ENCODE data around the gene SULT1A2. TPM values are rescaled to one million over a fixed set of nuclear protein-coding genes. Genes with fewer than 3 reads are reported as not detected.
A peak's percentile ranks its signal among the peaks of the same experiment; 100 is the strongest.

The SULT1A2 gene
- polyA plus RNA-seq, 2 donors, result 0.05 to 0.43 TPM

- H3K27me3 ChIP-seq (ENCODE audit: control insufficient read depth in 1 of 2, insufficient read depth in 2 of 2, low read length in 2 of 2), result no peaks in the 10 kb centered on the region
- H3K27ac ChIP-seq (ENCODE audit: low read depth in 2 of 2, low read length in 1 of 2), result no peak overlapping the region
- WGBS, 2 donors, result 89 to 91% methylated on average over 6 of the region's 6 CpGs
- H3K9me3 ChIP-seq (ENCODE audit: control insufficient read depth in 2 of 2, insufficient read depth in 1 of 2, low read depth in 1 of 2, low read length in 1 of 2), result peaks cover 0 to 2% of the 10 kb centered on the region in 2 donors
- no peak overlapping the region for H3K4me3 ChIP-seq (ENCODE audit: low read depth in 1 of 2, low read length in 2 of 2)
- H3K36me3 ChIP-seq (ENCODE audit: control insufficient read depth in 2 of 2, insufficient read depth in 2 of 2, low read length in 1 of 2), result peaks cover 0 to 3% of the 10 kb centered on the region in 2 donors
- no peaks in the 10 kb centered on the region for H3K4me1 ChIP-seq (ENCODE audit: control insufficient read depth in 2 of 2, insufficient read depth in 2 of 2, low read length in 1 of 2)
Measured at GRCh38 chr16:28563218-28563617, 33.6 kb downstream of the SULT1A2 start.

GRCh38 chr16:28562199-28562598, 34.7 kb downstream of the SULT1A2 start:
- Histone ChIP-seq H3K4me1 (ENCODE audit: control insufficient read depth in 2 of 2, insufficient read depth in 2 of 2, low read length in 1 of 2) (no peaks in the 10 kb centered on the region), H3K4me3 (ENCODE audit: low read depth in 1 of 2, low read length in 2 of 2) (no peak overlapping the region)
- WGBS, 2 donors, result 89 to 92% methylated on average over 4 of the region's 4 CpGs

GRCh38 chr16:28561557-28562187, 35.2 kb downstream of the SULT1A2 start:
- 72 to 76% methylated on average over 7 of the region's 7 CpGs for WGBS, 2 donors
- no peaks in the 10 kb centered on the region for H3K4me1 ChIP-seq (ENCODE audit: control insufficient read depth in 2 of 2, insufficient read depth in 2 of 2, low read length in 1 of 2)
- H3K36me3 ChIP-seq (ENCODE audit: control insufficient read depth in 2 of 2, insufficient read depth in 2 of 2, low read length in 1 of 2), result peaks cover 0 to 3% of the 10 kb centered on the region in 2 donors
- no peaks in the 10 kb centered on the region for H3K27me3 ChIP-seq (ENCODE audit: control insufficient read depth in 1 of 2, insufficient read depth in 2 of 2, low read length in 2 of 2)
- no peak overlapping the region for H3K4me3 ChIP-seq (ENCODE audit: low read depth in 1 of 2, low read length in 2 of 2)
- peaks cover 0 to 2% of the 10 kb centered on the region in 2 donors for H3K9me3 ChIP-seq (ENCODE audit: control insufficient read depth in 2 of 2, insufficient read depth in 1 of 2, low read depth in 1 of 2, low read length in 1 of 2)
- H3K27ac ChIP-seq (ENCODE audit: low read depth in 2 of 2, low read length in 1 of 2), result no peak overlapping the region

More at GRCh38 chr16:28562199-28562598, 34.7 kb downstream of the SULT1A2 start:
- Histone ChIP-seq H3K9me3 (ENCODE audit: control insufficient read depth in 2 of 2, insufficient read depth in 1 of 2, low read depth in 1 of 2, low read length in 1 of 2) (peaks cover 0 to 2% of the 10 kb centered on the region in 2 donors), H3K27ac (ENCODE audit: low read depth in 2 of 2, low read length in 1 of 2) (no peak overlapping the region), H3K36me3 (ENCODE audit: control insufficient read depth in 2 of 2, insufficient read depth in 2 of 2, low read length in 1 of 2) (peaks cover 0 to 3% of the 10 kb centered on the region in 2 donors), H3K27me3 (ENCODE audit: control insufficient read depth in 1 of 2, insufficient read depth in 2 of 2, low read length in 2 of 2) (no peaks in the 10 kb centered on the region)

- Histone ChIP-seq H3K4me1 (ENCODE audit: control insufficient read depth in 2 of 2, insufficient read depth in 2 of 2, low read length in 1 of 2) (no peaks in the 10 kb centered on the region), H3K27me3 (ENCODE audit: control insufficient read depth in 1 of 2, insufficient read depth in 2 of 2, low read length in 2 of 2) (no peaks in the 10 kb centered on the region), H3K4me3 (ENCODE audit: low read depth in 1 of 2, low read length in 2 of 2) (no peak overlapping the region), H3K27ac (ENCODE audit: low read depth in 2 of 2, low read length in 1 of 2) (no peak overlapping the region), H3K36me3 (ENCODE audit: control insufficient read depth in 2 of 2, insufficient read depth in 2 of 2, low read length in 1 of 2) (peaks cover 0 to 3% of the 10 kb centered on the region in 2 donors), H3K9me3 (ENCODE audit: control insufficient read depth in 2 of 2, insufficient read depth in 1 of 2, low read depth in 1 of 2, low read length in 1 of 2) (no peaks in the 10 kb centered on the region)
- 78 to 93% methylated on average over 3 of the region's 3 CpGs for WGBS, 2 donors
Measured at GRCh38 chr16:28558456-28558855, 38.4 kb downstream of the SULT1A2 start.

- H3K9me3 ChIP-seq (ENCODE audit: control insufficient read depth in 2 of 2, insufficient read depth in 1 of 2, low read depth in 1 of 2, low read length in 1 of 2), result no peaks in the 10 kb centered on the region
- 79 to 84% methylated on average over 2 of the region's 2 CpGs for WGBS, 2 donors
- H3K27ac ChIP-seq (ENCODE audit: low read depth in 2 of 2, low read length in 1 of 2), result no peak overlapping the region
- no peaks in the 10 kb centered on the region for H3K4me1 ChIP-seq (ENCODE audit: control insufficient read depth in 2 of 2, insufficient read depth in 2 of 2, low read length in 1 of 2)
- H3K36me3 ChIP-seq (ENCODE audit: control insufficient read depth in 2 of 2, insufficient read depth in 2 of 2, low read length in 1 of 2), result peaks cover 0 to 3% of the 10 kb centered on the region in 2 donors
- H3K27me3 ChIP-seq (ENCODE audit: control insufficient read depth in 1 of 2, insufficient read depth in 2 of 2, low read length in 2 of 2), result no peaks in the 10 kb centered on the region
- H3K4me3 ChIP-seq (ENCODE audit: low read depth in 1 of 2, low read length in 2 of 2), result no peak overlapping the region
Measured at GRCh38 chr16:28556914-28557320, 39.9 kb downstream of the SULT1A2 start.

- no peaks in the 10 kb centered on the region for H3K4me1 ChIP-seq (ENCODE audit: control insufficient read depth in 2 of 2, insufficient read depth in 2 of 2, low read length in 1 of 2)
- no peak overlapping the region for H3K4me3 ChIP-seq (ENCODE audit: low read depth in 1 of 2, low read length in 2 of 2)
- peaks cover 0 to 3% of the 10 kb centered on the region in 2 donors for H3K36me3 ChIP-seq (ENCODE audit: control insufficient read depth in 2 of 2, insufficient read depth in 2 of 2, low read length in 1 of 2)
- H3K27ac ChIP-seq (ENCODE audit: low read depth in 2 of 2, low read length in 1 of 2), result no peak overlapping the region
- no peaks in the 10 kb centered on the region for H3K9me3 ChIP-seq (ENCODE audit: control insufficient read depth in 2 of 2, insufficient read depth in 1 of 2, low read depth in 1 of 2, low read length in 1 of 2)
- H3K27me3 ChIP-seq (ENCODE audit: control insufficient read depth in 1 of 2, insufficient read depth in 2 of 2, low read length in 2 of 2), result no peaks in the 10 kb centered on the region
- WGBS, 2 donors, result 80 to 89% methylated on average over 2 of the region's 2 CpGs
Measured at GRCh38 chr16:28555561-28555960, 41.3 kb downstream of the SULT1A2 start.

- H3K4me3 ChIP-seq (ENCODE audit: low read depth in 1 of 2, low read length in 2 of 2), result peak overlapping the region; percentile 30 to 54
- no peak overlapping the region for H3K27ac ChIP-seq (ENCODE audit: low read depth in 2 of 2, low read length in 1 of 2)
- H3K36me3 ChIP-seq (ENCODE audit: control insufficient read depth in 2 of 2, insufficient read depth in 2 of 2, low read length in 1 of 2), result peaks cover 0 to 3% of the 10 kb centered on the region in 2 donors
- H3K9me3 ChIP-seq (ENCODE audit: control insufficient read depth in 2 of 2, insufficient read depth in 1 of 2, low read depth in 1 of 2, low read length in 1 of 2), result no peaks in the 10 kb centered on the region
- H3K27me3 ChIP-seq (ENCODE audit: control insufficient read depth in 1 of 2, insufficient read depth in 2 of 2, low read length in 2 of 2), result no peaks in the 10 kb centered on the region
- H3K4me1 ChIP-seq (ENCODE audit: control insufficient read depth in 2 of 2, insufficient read depth in 2 of 2, low read length in 1 of 2), result no peaks in the 10 kb centered on the region
- WGBS, 2 donors, result 81 to 84% methylated on average over 15 of the region's 15 CpGs
Measured at GRCh38 chr16:28554634-28555423, 42.0 kb downstream of the SULT1A2 start.

GRCh38 chr16:28553776-28554633, 42.8 kb downstream of the SULT1A2 start, which contains the start of gene SGF29:
Gene SGF29 (plus strand): TSS chr16:28553920. CDS start chr16:28581070, 27,150 bp downstream.
- Histone ChIP-seq H3K27ac (ENCODE audit: low read depth in 2 of 2, low read length in 1 of 2) (peak within 1 kb of the TSS; percentile 92 to 96), H3K4me3 (ENCODE audit: low read depth in 1 of 2, low read length in 2 of 2) (peak within 1 kb of the TSS; percentile 54 to 61), H3K27me3 (ENCODE audit: control insufficient read depth in 1 of 2, insufficient read depth in 2 of 2, low read length in 2 of 2) (no peaks in the 10 kb centered on the region), H3K4me1 (ENCODE audit: control insufficient read depth in 2 of 2, insufficient read depth in 2 of 2, low read length in 1 of 2) (no peaks in the 10 kb centered on the region), H3K9me3 (ENCODE audit: control insufficient read depth in 2 of 2, insufficient read depth in 1 of 2, low read depth in 1 of 2, low read length in 1 of 2) (no peaks in the 10 kb centered on the region), H3K36me3 (ENCODE audit: control insufficient read depth in 2 of 2, insufficient read depth in 2 of 2, low read length in 1 of 2) (peaks cover 0 to 3% of the 10 kb centered on the region in 2 donors)
- 1% methylated on average over 77 to 87 of the region's 88 CpGs for WGBS, 2 donors

- no peaks in the 10 kb centered on the region for H3K36me3 ChIP-seq (ENCODE audit: control insufficient read depth in 2 of 2, insufficient read depth in 2 of 2, low read length in 1 of 2)
- 38 to 47% methylated on average over 11 of the region's 11 CpGs for WGBS, 2 donors
Measured at GRCh38 chr16:28549301-28549899, 47.5 kb downstream of the SULT1A2 start.

More at GRCh38 chr16:28549301-28549899, 47.5 kb downstream of the SULT1A2 start:
- Histone ChIP-seq H3K27ac (ENCODE audit: low read depth in 2 of 2, low read length in 1 of 2) (no peak overlapping the region), H3K27me3 (ENCODE audit: control insufficient read depth in 1 of 2, insufficient read depth in 2 of 2, low read length in 2 of 2) (no peaks in the 10 kb centered on the region), H3K9me3 (ENCODE audit: control insufficient read depth in 2 of 2, insufficient read depth in 1 of 2, low read depth in 1 of 2, low read length in 1 of 2) (no peaks in the 10 kb centered on the region), H3K4me3 (ENCODE audit: low read depth in 1 of 2, low read length in 2 of 2) (no peak overlapping the region), H3K4me1 (ENCODE audit: control insufficient read depth in 2 of 2, insufficient read depth in 2 of 2, low read length in 1 of 2) (no peaks in the 10 kb centered on the region)
